DOHH2 (cell line): Measurements from ENCODE around the gene C2orf76.

ENCODE experiments used
- H3F3A ChIP-seq: fragments of 200-600 bp; sonication (generic), shearing (Covaris generic); 2 replicates; pipeline ENCODE4 v1.6.0; 2016; ENCODE audit warnings: antibody characterized with exemption, mild to moderate bottlenecking; ENCODE audit not compliant: control insufficient read depth, insufficient read depth
- H3K27ac ChIP-seq: fragments of 200-600 bp; sonication (generic); 2 replicates; pipeline ENCODE4 v1.5.1; 2014; ENCODE audit warnings: low read depth, mild to moderate bottlenecking, low read length, moderate library complexity
- H3K27me3 ChIP-seq: fragments of 200-600 bp; sonication (generic); 2 replicates; pipeline ENCODE4 v1.6.1; 2014; ENCODE audit warnings: mild to moderate bottlenecking, low read length, mixed read lengths; ENCODE audit not compliant: control insufficient read depth
- H3K36me3 ChIP-seq: fragments of 200-600 bp; sonication (generic); 2 replicates; pipeline ENCODE4 v1.6.1; 2014; ENCODE audit warnings: mild to moderate bottlenecking, low read length, moderate library complexity, mixed read lengths; ENCODE audit not compliant: control insufficient read depth
- H3K4me1 ChIP-seq: fragments of 200-600 bp; sonication (generic); 2 replicates; pipeline ENCODE4 v1.6.1; 2014; ENCODE audit warnings: mild to moderate bottlenecking, low read length, mixed read lengths; ENCODE audit not compliant: control insufficient read depth
- H3K4me2 ChIP-seq: fragments of 200-600 bp; sonication (generic); 2 replicates; pipeline ENCODE4 v1.6.0; 2014; ENCODE audit warnings: mild to moderate bottlenecking, low read length, moderate library complexity
- H3K4me3 ChIP-seq: fragments of 200-600 bp; sonication (generic); 2 replicates; pipeline ENCODE4 v1.5.1; 2014; ENCODE audit warnings: mild to moderate bottlenecking, low read length, mixed read lengths
- H3K79me2 ChIP-seq: fragments of 200-600 bp; sonication (generic); 2 replicates; pipeline ENCODE4 v1.6.1; 2014; ENCODE audit warnings: mild to moderate bottlenecking, low read length, mixed read lengths; ENCODE audit not compliant: control insufficient read depth
- H3K9me2 ChIP-seq: fragments of 200-600 bp; sonication (generic); replicated peaks from 2 replicates; pipeline ENCODE4 v1.6.1; 2014; ENCODE audit warnings: mild to moderate bottlenecking, low read length, mixed read lengths; ENCODE audit not compliant: control insufficient read depth
- H3K9me3 ChIP-seq: fragments of 200-600 bp; sonication (generic); 2 replicates; pipeline ENCODE4 v1.6.1; 2014; ENCODE audit warnings: antibody characterized with exemption, low read length, mixed read lengths; ENCODE audit not compliant: control insufficient read depth, insufficient read depth
- H4K20me1 ChIP-seq: fragments of 200-600 bp; sonication (generic); 2 replicates; pipeline ENCODE4 v1.6.0; 2014; ENCODE audit warnings: low read depth, mild to moderate bottlenecking, antibody characterized with exemption, low read length, moderate library complexity; ENCODE audit not compliant: control insufficient read depth, insufficient read depth
- EZH2phosphoT487 ChIP-seq: fragments of 200-600 bp; sonication (generic); IDR thresholded peaks from 2 replicates; pipeline ENCODE4 v1.6.1; 2017; ENCODE audit warnings: borderline replicate concordance, mild to moderate bottlenecking, antibody characterized with exemption, low read length, moderate library complexity, mixed read lengths
- TF ChIP-seq, protein P1 (sequence below): fragments of 200-600 bp; sonication (generic); IDR thresholded peaks from one replicate; pipeline ENCODE4 v1.5.1; 2014; ENCODE audit warnings: antibody characterized with exemption, mild to moderate bottlenecking, low read depth, low read length; ENCODE audit not compliant: poor library complexity, severe bottlenecking

C2orf76 gene

DNA sequence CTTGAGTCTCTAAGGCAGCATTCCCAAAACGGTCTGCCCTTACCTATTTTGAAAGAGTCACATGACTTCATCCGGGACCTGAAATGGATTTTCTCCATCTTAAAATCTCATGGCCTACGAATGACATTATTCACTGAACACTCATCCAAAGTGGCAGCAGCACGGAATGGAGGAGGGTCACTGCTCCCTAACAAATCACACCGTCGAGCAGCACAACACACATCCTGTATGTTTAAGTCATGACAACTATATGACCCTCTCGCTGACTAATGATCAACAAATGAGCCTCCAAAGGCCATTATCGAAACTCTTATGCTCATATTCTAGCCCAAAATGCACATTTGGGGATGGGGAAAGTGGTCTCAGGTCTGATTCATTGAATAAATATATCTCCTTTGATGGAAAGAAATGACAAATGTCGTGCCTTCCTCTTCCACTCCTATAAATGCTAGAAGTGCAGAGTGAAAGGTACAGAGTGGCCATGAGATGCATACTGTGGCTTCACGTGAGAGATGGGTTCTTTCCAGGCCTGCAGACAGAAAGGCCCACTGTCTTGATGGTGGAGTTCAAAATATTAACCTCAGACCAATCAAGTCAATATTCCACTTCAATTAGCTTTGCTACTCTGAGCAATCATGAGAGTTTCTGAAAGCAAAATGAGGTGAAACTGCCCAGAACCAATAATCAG is 70.8 kb downstream of the C2orf76 start:
- Histone ChIP-seq H3K4me1 (no peaks in the 10 kb centered on the region), H3K36me3 (no peaks in the 10 kb centered on the region), H3K79me2 (no peaks in the 10 kb centered on the region), H3K27me3 (no peaks in the 10 kb centered on the region), H4K20me1 (no peaks in the 10 kb centered on the region), H3K9me3 (no peaks in the 10 kb centered on the region), H3K4me2 (no peak overlapping the region), H3K27ac (no peak overlapping the region), H3F3A (no peaks in the 10 kb centered on the region), H3K4me3 (no peak overlapping the region), H3K9me2 (no peaks in the 10 kb centered on the region)
- no peak for TF ChIP-seq EZH2phosphoT487
- TF ChIP-seq, protein P1, sequence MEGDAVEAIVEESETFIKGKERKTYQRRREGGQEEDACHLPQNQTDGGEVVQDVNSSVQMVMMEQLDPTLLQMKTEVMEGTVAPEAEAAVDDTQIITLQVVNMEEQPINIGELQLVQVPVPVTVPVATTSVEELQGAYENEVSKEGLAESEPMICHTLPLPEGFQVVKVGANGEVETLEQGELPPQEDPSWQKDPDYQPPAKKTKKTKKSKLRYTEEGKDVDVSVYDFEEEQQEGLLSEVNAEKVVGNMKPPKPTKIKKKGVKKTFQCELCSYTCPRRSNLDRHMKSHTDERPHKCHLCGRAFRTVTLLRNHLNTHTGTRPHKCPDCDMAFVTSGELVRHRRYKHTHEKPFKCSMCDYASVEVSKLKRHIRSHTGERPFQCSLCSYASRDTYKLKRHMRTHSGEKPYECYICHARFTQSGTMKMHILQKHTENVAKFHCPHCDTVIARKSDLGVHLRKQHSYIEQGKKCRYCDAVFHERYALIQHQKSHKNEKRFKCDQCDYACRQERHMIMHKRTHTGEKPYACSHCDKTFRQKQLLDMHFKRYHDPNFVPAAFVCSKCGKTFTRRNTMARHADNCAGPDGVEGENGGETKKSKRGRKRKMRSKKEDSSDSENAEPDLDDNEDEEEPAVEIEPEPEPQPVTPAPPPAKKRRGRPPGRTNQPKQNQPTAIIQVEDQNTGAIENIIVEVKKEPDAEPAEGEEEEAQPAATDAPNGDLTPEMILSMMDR, result no peak

- no peaks in the 10 kb centered on the region for H3K9me3 ChIP-seq
- H3K79me2 ChIP-seq, result no peaks in the 10 kb centered on the region
- H3K4me3 ChIP-seq, result no peak overlapping the region
- H3K36me3 ChIP-seq, result no peaks in the 10 kb centered on the region
- no peaks in the 10 kb centered on the region for H4K20me1 ChIP-seq
- H3K27me3 ChIP-seq, result no peaks in the 10 kb centered on the region
- no peaks in the 10 kb centered on the region for H3K4me1 ChIP-seq
- no peak overlapping the region for H3K4me2 ChIP-seq
- H3K27ac ChIP-seq, result no peak overlapping the region
- no peaks in the 10 kb centered on the region for H3K9me2 ChIP-seq
- TF ChIP-seq EZH2phosphoT487, result no peak
- TF ChIP-seq, protein P1, result no peak
- no peaks in the 10 kb centered on the region for H3F3A ChIP-seq
Measured at GRCh38 chr2:119294671-119295070, 72.0 kb downstream of the C2orf76 start.

DNA sequence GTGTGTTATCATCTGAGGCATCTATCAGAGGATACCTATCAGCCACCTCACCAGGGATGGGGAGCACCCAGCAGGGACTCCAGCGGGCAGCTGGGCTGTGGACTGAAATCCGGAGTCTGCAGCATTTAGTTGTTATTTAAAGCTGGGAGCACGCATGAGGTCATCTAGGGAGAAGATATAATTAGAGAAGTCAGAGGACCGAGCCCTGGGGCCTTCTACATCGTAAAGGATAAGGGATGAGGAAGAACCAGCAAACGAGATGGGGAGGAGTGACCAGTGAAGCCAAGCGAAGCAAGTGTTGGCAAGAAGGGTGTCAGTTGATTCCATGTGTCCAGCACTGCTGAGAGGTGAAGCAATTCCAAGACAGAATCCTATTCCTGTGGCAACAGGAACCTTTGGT is 72.7 kb downstream of the C2orf76 start:
- Histone ChIP-seq H3K9me3 (no peaks in the 10 kb centered on the region), H3K36me3 (no peaks in the 10 kb centered on the region), H4K20me1 (no peaks in the 10 kb centered on the region), H3K27me3 (no peaks in the 10 kb centered on the region), H3F3A (no peaks in the 10 kb centered on the region), H3K9me2 (no peaks in the 10 kb centered on the region), H3K4me3 (no peak overlapping the region), H3K4me2 (no peak overlapping the region), H3K4me1 (no peaks in the 10 kb centered on the region), H3K79me2 (no peaks in the 10 kb centered on the region), H3K27ac (no peak overlapping the region)
- TF ChIP-seq, protein P1, result no peak
- TF ChIP-seq EZH2phosphoT487, result no peak
